Ishikawa (cell line): ENCODE results near the gene SFR1.

Experiments used
- CEBPB ChIP-seq: IDR thresholded peaks from 2 replicates; pipeline ENCODE4 v1.6.1; 2012
- CREB1 ChIP-seq: IDR thresholded peaks from 2 replicates; pipeline ENCODE4 v1.6.1; 2012; ENCODE audit warnings: low read depth
- EGR1 ChIP-seq: IDR thresholded peaks from 2 replicates; pipeline ENCODE4 v1.6.1; 2012
- EP300 ChIP-seq: IDR thresholded peaks from 2 replicates; pipeline ENCODE4 v1.6.1; 2012; ENCODE audit warnings: borderline replicate concordance
- FOXM1 ChIP-seq: IDR thresholded peaks from 2 replicates; pipeline ENCODE4 v1.6.1; 2012; ENCODE audit warnings: low read depth, borderline replicate concordance
- MAX ChIP-seq: IDR thresholded peaks from 2 replicates; pipeline ENCODE4 v1.6.1; 2012
- NFIC ChIP-seq: IDR thresholded peaks from 2 replicates; pipeline ENCODE4 v1.6.1; 2012
- RAD21 ChIP-seq: IDR thresholded peaks from 2 replicates; pipeline ENCODE4 v1.6.1; 2012; ENCODE audit warnings: low read depth
- REST ChIP-seq: IDR thresholded peaks from 2 replicates; pipeline ENCODE4 v1.6.1; 2012; ENCODE audit warnings: low read depth, mild to moderate bottlenecking
- TAF1 ChIP-seq: IDR thresholded peaks from 2 replicates; pipeline ENCODE4 v1.6.1; 2012; ENCODE audit warnings: low read depth, mild to moderate bottlenecking
- TCF12 ChIP-seq: IDR thresholded peaks from 2 replicates; pipeline ENCODE4 v1.6.1; 2012; ENCODE audit warnings: low read depth
- TEAD4 ChIP-seq: IDR thresholded peaks from 2 replicates; pipeline ENCODE4 v1.6.1; 2012
- USF1 ChIP-seq: IDR thresholded peaks from 2 replicates; pipeline ENCODE4 v1.6.1; 2012
- YY1 ChIP-seq: IDR thresholded peaks from 2 replicates; pipeline ENCODE4 v1.6.1; 2012; ENCODE audit warnings: low read depth
- ZBTB7A ChIP-seq: IDR thresholded peaks from 2 replicates; pipeline ENCODE4 v1.6.1; 2012; ENCODE audit warnings: low read depth

Gene SFR1

GRCh38 chr10:104090611-104091010 lies 31.4 kb upstream of the SFR1 start:
- TF ChIP-seq RAD21 (no peak), TEAD4 (0 out of 2 replicates have a peak, but pooled peaks have one; percentile 3)

GRCh38 chr10:104092749-104093148 lies 29.2 kb upstream of the SFR1 start:
- TF ChIP-seq NFIC (no peak), CEBPB (no peak), ZBTB7A (no peak)

- no peak for TF ChIP-seq YY1
- no peak for TF ChIP-seq TEAD4
- TF ChIP-seq CEBPB = no peak
- no peak for TF ChIP-seq USF1
- TF ChIP-seq EP300 = no peak
- no peak for TF ChIP-seq CREB1
- TF ChIP-seq MAX = no peak
- TF ChIP-seq NFIC = no peak
- no peak for TF ChIP-seq RAD21
- TF ChIP-seq EGR1 = no peak
- TF ChIP-seq TAF1 = no peak
- no peak for TF ChIP-seq TCF12
- no peak for TF ChIP-seq ZBTB7A
- no peak for TF ChIP-seq REST
- no peak for TF ChIP-seq FOXM1
Measured at GRCh38 chr10:104096692-104097091, 25.3 kb upstream of the SFR1 start.

- TF ChIP-seq USF1 = no peak
- TF ChIP-seq EGR1 = no peak
- TF ChIP-seq YY1 = no peak
- no peak for TF ChIP-seq ZBTB7A
- TF ChIP-seq MAX = no peak
- TF ChIP-seq FOXM1 = no peak
- TF ChIP-seq RAD21 = no peak
- TF ChIP-seq TCF12 = no peak
- no peak for TF ChIP-seq NFIC
- TF ChIP-seq REST = no peak
- no peak for TF ChIP-seq CREB1
- TF ChIP-seq EP300 = no peak
- TF ChIP-seq TEAD4 = no peak
- TF ChIP-seq TAF1 = no peak
- TF ChIP-seq CEBPB = no peak
Measured at GRCh38 chr10:104098358-104098925, 23.5 kb upstream of the SFR1 start.

GRCh38 chr10:104099269-104099668 lies 22.7 kb upstream of the SFR1 start:
- TF ChIP-seq TEAD4 (no peak), USF1 (no peak), MAX (no peak)

- TF ChIP-seq REST (no peak), TEAD4 (no peak), RAD21 (no peak), YY1 (no peak), TCF12 (no peak), MAX (no peak), NFIC (no peak), USF1 (no peak), FOXM1 (no peak)
Measured at GRCh38 chr10:104099941-104100340, 22.0 kb upstream of the SFR1 start.
